NCI-H2171 (cell line): Measurements from ENCODE around the gene ATP9B.
"Not testable (repeated sequence)": the region's sequence is repeated elsewhere in the genome, so short reads cannot be mapped to it uniquely, and the experiment has no call there.

Experiments
- DNase-seq: peaks from one replicate; lab custom pipeline; 2025; lab: John Stamatoyannopoulos, UW

The ATP9B gene

DNA sequence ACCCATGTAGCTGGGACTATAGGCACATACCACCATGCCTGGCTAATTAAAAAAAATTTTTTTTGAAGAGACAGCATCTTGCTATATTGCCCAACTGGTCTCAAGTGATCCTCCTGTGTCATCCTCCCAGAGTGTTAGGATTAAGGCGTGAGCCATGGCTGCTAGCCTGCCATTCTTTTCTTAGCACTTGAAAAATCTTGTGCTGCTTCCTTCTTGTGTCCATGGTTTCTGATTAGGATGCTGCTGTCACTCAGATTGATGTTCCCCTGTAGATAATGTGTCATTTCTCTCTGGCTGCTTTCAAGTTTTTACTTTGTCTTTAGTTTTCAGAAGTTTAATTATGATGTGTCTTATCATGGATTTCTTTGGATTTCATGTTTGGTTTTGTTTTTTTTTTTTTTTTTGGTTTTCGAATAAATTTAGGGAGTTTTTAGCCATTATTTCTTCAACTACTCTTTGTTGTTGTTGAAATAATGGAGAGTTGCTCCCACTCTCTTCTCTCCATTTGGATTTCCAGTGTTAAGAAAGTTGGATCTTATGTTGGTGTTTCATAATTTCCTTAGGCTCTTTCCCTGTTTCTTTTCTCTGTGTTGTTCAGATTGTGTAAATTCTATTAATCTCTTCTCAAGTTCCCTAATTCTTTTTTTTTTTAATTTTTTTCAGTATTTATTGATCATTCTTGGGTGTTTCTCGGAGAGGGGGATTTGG, 2.5 kb downstream of the ATP9B start:
- no peak for DNase-seq

DNA sequence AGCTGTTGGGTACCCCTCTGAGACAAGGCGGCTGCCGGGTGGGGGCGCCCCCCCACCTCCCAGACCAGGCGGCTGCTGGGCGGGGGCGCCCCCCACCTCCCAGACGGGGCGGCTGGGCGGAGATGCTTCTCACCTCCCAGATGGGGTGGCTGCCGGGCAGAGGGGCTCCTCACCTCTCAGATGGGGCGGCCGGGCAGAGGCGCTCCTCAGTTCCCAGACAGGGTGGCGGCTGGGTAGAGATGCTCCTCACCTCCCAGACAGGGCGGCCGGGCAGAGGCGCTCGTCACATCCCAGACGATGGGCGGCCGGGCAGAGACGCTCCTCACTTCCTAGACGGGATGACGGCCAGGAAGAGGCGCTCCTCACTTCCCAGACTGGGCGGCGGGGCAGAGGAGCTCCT, 3.5 kb downstream of the ATP9B start:
- not testable (repeated sequence) for DNase-seq

DNA sequence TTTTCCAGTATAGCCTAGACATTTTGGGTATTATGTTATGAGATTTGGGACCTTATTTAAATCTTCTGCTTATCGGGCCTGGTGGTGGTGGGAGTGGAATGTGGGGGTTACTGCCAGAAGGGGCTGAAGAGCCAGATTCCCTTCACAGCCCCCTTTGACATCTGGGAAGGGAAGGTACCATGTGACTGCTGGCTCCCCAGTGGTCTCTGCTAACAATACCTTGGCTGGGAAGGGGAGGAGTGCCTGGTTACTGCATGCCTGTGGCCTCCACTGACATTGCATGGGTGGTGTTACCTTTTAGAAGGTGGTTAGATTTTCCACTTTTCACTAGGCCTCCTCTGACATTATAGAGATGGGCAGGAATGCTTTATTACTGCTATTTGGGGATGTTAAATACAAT, 8.0 kb downstream of the ATP9B start:
- no peak for DNase-seq

DNA sequence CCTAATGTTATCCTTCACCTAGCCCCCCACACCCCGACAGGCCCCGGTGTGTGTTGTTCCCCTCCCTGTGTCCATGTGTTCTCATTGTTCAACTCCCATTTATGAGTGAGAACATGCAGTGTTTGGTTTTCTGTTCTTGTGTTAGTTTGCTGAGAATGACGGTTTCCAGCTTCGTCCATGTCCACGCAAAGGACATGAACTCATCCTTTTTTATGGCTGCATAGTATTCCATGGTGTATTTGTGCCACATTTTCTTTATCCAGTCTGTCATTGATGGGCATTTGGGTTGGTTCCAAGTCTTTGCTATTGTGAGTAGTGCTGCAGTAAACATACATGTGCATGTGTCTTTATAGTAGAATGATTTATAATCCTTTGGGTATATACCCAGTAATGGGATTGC, 9.6 kb downstream of the ATP9B start:
- not testable (repeated sequence) for DNase-seq

DNA sequence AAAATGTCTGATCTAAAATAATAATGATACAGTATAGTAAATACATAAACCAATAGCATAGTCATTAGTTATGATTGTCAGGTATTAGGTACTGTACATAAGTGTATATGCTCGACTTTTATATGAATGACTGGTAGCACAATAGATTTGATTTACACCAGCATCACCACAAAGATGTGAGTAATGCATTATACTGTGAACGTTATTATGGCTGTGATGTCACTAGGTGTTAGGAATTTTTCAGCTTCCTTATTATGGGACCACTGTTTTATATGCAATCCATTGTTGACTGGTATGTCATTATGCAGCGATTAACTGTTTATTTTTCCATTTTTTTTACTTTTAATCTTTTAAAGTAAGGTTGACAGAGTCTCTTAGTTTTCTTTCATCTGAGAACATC, 23.7 kb downstream of the ATP9B start:
- no peak for DNase-seq

DNA sequence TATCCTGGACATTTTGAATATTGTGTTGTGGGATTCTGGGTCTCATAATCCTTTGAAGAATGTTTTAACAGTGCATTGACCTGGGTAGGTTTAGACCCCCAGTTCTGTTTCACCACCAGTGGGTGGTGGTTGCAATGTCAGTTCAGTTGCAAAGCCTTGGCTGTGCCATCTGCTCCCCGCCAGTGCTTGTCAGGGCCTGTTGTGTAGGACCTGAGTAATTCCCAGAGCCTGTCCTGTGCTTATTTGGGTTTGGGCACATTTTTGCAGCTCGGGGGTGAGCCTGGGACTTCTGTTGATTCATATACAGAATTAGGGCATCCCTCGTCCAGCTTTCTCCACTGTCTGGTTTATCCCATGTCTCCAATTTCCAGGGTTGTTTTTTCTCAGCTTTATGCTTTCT, 24.8 kb downstream of the ATP9B start:
- peak; percentile 15 for DNase-seq

DNA sequence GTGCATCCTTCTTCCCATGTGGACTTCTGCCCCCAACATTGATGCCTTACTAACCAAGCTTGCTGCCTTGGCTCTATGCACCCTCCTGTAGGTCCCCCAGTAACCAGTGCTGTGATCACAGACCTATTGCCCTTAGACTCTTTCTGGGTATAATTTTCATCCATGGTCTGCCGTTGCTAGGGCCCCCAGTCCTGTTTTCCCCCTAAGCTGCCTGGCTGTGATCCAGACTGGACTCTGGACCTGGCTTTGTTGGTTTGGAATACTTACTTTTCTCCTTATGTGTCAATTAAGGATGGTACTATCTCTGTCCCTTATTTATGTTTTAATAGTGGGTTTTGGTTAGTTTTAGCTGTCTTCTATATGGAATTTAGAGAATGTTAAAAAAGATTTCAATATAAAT, 26.0 kb downstream of the ATP9B start:
- no peak for DNase-seq

DNA sequence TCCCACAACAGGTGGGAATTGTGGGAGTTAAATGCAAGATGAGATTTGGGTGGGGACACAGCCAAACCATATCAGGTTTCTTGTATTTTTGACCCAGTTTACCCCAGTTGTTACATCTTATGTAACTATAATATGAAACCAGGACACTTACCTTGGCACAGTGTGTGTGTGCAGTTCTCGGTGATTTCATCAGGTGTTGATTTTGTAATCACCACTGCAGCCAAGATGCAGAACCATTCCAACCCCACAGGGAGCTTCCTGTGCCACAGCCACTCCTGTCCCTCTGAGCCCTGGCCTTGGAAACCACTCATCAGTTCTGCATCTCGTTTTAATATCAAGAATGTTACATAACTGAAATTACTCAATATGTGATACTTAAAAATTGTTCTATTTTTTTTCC, 31.8 kb downstream of the ATP9B start:
- DNase-seq, result no peak

DNA sequence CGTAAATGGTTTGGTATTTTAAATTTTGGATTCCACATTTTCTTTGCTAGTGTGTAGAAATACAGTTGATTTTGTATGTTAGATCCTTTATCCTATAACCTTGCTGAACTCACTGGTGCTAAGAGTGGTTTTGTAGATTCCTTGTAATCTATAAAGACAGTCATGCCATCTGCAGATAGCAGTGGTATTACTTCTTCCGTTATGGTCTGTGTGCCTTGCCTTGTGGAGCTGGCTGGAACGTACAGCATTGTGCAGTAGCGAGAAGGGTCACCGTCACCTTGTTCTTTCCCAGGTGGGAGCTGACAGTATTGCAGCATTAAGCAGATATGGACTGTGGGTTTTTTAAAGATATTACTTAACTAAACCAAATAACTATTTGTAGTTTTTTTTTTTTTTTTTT, 33.7 kb downstream of the ATP9B start:
- no peak for DNase-seq

DNA sequence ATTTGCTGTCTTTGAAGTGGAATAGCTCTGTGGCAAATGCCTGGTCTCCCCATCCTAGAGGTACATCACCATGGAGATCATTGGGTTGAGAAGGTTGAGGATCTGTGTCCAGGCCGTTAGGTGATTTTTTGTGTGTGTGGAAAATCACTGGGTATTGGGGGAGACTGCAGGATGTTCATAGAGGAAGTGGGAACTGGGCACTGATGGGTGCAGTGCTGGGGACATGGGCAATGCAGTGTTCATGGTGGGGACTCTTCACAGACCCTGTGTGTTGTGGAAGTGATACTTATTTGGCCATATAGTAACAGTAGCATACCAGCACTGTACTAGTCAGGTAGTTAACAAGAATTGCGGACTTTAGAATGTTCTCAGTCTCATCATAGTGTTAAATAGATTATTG, 34.9 kb downstream of the ATP9B start:
- DNase-seq, result no peak

DNA sequence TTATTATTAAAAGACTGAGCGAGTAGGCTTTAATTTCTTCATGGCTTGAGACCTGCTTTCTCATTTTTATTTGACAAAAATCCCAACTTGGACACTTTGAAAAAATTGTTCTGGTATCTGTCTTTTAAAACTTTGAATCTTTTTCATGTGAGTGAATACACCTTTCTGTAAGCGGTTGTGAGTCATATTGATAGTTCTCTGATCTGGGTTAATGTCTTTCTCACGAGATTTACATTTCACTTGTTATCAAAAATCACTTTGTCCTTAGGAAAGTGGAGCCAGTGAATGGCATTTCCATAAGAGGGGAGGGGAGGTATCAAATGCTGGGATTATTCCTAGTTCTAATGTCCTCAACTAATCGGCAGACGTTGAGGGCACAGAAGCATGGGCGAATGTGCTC, 36.3 kb downstream of the ATP9B start:
- DNase-seq, result no peak

DNA sequence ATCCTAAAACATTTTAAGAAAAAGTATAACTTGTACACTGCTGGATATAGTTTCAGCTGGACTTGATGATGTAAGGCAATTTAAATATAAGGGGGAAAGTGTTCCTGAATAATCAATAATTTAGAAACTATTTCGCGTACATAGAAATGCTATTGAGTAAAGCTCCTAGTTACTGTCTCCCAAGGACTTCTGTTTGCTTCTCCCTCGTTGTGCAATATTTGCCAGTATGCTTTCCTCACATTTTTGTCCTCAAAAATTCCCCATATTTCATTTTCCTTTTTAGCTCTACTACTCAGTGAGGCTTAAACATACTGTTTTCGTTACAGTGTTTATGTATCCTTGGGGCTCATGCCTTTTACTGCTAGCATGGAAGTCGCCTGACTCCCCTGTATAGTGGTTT, 36.9 kb downstream of the ATP9B start:
- no peak for DNase-seq

DNA sequence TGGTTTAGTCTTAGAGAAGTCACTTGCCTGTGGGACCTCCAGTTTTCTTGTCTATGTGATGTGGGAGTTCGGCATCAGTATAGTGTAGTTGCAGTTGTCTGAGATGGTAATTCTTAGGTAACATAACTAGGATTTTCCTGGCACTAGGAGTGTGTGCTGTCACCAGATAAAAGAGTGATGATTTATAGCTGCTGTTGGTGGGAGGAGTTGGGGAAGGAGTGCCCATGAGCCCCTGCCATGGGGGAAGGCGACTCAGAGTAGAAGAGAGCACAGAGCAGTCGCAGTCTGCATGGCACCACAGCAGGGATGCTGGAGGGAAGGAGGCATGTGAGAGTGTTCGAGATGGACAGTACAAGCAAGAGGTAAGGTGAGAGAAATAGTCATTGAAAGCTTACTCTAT, 38.7 kb downstream of the ATP9B start:
- no peak for DNase-seq

DNA sequence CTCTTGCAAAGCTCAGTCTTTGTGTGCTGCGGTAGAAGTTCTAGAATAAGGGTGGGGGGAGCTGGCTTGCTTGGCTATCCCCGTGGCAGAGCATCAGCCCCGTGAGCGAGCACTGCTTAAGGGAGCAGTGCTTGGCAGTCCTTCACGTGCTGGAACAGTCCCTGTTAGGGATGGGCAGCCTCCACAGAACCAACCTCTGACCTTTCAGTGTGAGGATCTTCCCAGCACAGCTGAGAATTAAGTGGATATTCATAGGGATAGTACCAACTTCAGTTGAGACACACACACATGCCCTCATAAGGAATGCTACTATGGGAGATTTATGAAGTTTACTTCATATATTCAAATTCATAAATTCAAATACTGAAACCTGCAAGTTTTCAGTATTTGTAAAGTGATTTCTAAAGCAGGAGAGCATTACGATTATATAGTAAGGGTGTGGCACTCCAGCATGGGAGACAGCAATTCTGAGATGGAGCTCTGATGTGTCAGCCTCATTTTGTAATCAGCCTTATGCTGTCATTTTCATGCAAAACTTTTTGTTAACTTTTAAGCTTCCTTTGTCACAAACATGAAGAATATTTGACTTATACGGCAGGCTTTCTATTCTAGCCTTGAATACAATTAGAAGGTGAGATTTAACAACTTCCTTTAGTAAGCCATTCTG, 39.5 kb downstream of the ATP9B start:
- no peak for DNase-seq

DNA sequence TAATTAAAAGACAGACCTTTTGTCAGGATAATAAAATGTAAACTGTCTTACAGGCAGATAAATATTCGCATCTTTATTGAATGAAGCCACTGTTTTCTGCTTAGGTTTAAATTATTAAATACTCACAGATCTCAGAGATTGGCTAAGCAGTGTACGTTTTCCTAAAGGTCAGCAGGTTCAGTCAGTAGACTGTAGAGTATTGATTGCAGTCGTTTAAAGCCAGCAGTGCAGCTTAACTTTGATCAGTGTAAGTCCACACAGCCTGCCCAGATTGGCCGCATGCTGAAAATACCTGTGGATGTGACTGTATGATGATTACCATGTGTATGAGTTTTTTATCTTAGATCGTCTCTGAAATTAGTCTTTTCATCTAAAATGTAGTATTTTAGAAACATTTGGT, 42.3 kb downstream of the ATP9B start:
- no peak for DNase-seq

DNA sequence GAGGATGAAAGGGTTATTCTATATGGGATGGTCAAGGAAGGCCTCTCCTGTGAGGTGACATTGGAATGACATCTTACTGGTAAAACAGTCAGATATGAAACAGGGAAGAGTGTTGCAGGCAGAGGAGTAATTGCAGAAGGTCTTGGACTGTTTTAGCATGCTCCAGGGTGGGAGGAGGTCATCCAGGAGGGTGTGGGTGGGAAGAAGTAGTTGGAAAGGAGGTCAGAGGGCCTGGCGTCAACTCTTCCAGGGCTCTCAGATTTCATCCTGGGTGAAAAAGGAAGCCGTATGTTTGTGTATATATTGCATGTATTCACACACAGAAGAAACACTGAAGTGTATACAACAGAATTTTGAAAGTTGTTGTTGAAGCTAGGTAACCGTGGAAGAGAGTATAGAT, 48.2 kb downstream of the ATP9B start:
- no peak for DNase-seq

DNA sequence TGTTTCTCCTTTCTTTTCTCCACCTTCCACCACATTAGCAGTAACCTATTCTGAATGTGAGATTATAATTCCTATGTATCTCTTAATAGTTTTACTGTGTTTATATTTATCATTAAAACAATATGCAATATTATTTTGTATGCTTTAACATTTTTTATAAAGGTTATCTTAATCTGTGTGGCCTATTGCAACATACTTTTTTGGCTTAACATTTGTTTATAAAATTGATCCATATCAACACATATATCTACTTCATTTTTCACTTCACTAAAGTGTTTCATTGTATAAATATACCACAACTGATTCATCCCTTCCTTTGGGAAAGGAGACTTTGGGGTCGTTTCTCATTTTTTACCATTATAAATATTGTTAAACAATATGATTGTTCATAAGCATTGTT, 48.6 kb downstream of the ATP9B start:
- DNase-seq, result no peak

DNA sequence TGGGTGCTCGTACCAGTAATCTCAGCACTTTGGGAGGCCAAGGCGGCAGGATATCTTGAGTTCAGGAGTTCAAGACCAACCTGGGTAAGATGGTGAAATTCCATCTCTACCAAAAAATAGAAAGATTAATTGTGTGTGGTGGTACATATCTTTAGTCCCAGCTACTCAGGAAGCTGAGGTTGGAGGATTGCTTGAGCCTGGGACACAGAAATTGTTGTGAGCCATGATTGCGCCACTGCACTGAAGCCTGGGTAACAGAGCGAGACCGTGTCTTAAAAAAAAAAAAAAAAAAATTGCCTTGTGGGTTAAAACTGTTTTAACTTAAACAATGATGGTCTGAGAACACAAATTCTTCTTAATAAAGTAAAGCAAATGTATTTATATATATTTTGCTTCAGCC, 49.6 kb downstream of the ATP9B start:
- DNase-seq, result no peak

DNA sequence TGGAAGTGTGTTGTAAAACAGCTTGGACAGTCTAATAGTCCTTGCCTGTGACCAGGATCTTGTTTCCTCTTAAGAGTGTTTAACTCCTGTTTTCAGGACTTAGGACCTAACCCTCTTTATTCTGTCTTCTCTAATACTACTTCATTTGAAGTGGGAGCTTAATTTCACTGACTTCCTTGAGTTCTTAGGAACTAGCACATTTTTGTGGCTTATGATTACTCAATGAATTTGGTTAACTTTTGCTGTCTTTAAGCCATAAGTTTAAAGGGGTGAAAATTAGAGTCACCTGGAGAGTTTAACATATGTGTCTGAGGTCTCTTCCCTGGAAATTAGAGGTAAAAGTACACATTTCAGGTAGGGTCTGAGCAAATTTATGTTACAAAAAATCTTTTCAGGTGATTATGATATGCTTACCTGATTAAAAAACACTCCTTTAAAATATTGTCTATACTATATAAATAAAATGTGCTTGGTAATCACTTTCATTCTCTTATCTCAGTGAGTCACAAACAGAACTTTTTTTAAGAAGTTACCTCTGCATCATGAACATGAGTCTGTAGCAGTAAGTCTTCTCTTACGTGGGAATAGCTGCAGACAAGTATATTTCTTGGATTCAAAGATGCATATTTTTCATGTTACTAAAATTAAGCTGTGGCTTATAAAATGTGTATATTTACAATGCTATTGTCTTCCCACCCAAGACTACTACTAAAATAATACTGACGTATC, 52.7 kb downstream of the ATP9B start:
- no peak for DNase-seq

DNA sequence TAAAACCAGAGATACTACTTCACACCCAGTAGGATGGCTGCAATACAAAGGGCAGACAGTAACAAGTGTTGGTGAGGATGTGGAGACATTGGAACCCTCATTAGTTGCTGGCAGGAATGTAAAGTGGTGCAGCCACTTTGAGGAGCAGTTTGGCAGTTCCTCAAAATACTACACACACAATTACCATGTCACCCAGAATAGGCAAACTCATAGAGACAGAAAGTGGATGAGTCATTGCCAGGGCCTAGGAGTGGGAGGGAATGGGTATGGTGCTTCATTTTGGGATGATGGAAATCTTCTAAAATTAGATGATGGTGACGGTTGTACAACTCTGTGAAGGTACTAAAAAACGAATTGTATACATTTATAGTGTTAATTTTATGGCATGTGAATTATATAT, 54.8 kb downstream of the ATP9B start:
- no peak for DNase-seq

DNA sequence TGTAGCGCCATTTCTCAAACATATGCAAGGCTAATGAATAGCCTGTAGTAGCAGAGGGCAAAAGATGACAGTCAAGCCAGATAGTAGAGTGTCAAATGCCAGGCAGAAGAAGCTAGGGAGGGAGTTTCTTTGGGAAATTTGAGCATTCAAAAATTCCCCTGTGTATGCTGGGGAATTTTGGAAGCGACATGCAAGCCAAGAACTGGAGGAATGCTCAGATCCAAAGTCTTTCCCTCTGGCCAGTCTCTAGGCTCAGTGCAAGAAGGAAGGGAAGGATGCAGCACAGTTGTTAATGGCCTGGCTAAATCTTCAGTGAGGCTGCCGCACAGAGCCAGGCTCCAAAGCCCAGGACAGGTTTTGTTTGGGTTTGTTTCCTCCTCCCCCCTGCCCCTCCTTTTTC, 59.9 kb downstream of the ATP9B start:
- DNase-seq, result no peak

DNA sequence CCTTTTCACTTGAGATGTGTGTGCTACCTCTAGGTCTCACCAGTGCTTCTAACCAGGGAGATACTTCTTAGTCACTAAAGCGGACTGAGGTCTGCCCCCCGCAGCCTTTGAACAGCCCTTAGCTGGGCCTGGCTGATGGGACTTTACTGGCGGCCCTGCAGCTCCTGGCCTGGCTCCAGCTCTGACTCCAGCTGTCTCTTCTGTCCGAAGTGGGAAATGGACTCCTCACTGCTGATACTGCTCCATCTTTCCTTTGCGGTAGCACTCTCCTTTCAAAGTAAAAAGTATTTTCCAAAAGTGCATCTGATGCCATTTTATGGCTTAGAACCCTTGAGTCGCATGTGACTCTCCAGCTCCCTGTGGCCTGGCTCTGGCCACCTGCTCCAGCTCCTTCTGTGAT, 64.5 kb downstream of the ATP9B start:
- DNase-seq, result no peak

DNA sequence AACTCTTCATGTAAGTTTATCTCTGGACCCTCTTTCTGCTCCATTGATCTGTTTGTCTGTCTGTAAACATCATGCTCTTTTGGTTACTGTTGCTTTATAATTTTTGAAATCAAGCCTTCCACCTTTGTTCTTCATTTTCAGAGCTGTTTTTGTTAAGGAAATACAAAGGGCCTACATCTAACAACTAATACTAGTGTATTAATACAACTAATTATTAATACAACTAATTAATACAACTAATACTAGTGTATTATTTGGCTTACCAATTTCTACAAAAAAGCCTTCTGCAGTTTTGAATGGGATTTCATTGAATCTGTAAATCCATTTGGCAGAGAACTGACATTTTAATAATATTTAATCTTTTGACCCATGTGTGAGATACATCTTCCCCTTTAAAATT, 66.7 kb downstream of the ATP9B start:
- DNase-seq, result no peak

DNA sequence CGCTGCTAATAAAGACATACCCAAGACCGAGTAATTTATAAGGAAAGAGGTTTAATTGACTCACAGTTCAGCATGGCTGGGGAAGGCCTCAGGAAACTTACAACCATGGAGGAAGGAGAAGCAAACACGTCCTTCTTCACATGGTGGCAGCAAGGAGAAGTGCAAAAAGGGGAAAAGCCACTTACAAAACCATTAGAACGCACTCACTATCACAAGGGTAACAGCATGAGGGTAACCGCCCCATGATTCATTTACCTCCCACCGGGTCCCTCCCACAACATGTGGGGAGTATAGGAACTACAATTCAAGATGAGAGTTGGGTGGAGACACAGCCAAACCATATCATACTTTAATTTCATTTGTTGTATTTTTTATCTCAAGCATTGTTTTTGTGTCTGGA, 67.5 kb downstream of the ATP9B start:
- DNase-seq, result no peak
